ENCODE results near the gene RPTOR. TPM values are rescaled to one million over a fixed set of nuclear protein-coding genes. Genes with fewer than 3 reads are reported as not detected.
A peak's percentile ranks its signal among the peaks of the same experiment; 100 is the strongest.

The RPTOR gene
- total RNA-seq, 1 experiment from 2014 or later: 66.7 TPM

DNA sequence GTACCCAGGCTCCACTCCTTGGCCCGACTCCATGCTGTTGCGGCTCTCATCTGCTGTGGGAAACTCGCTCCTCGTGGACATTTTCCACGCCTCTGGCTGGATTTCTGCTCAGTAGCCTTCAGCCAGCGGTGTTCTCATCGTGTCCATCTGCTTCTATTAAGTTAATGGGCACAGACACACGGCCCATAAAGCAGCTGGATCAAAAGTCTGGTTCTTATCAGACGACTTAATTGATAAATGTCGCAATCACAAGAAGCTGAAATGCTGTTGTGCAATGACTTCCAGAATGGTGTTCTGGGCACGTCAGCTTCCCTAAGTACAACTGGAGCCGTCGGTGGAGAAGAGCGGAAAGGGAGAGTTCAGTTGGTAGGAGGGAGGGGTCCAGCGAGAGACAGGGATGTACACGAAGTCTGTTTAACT, 235.3 kb downstream of the RPTOR start:
- no peaks in the 10 kb centered on the region for H3K9me3 ChIP-seq
- Mint-ChIP-seq H3K36me3 (ENCODE audit: insufficient read depth, unreplicated experiment) (peaks cover 25% of the 10 kb centered on the region), H3K4me3 (ENCODE audit: unreplicated experiment) (no peak overlapping the region), H3K27me3 (ENCODE audit: insufficient read depth, unreplicated experiment) (no peaks in the 10 kb centered on the region), H3K4me1 (ENCODE audit: low read depth, unreplicated experiment) (peaks cover 15% of the 10 kb centered on the region), H3K27ac (ENCODE audit: unreplicated experiment) (no peak overlapping the region), H3K9me3 (ENCODE audit: unreplicated experiment) (no peaks in the 10 kb centered on the region)
- no TSS peak for BruUV-seq (replicated peaks)
- ChIA-PET CTCF (no interaction called here), POLR2A (no interaction called here)
- H3K27me3 ChIP-seq (replicated peaks; ENCODE audit: control insufficient read depth, insufficient read depth, low read length): no peaks in the 10 kb centered on the region
- no peak overlapping the region for H3K4me3 ChIP-seq (ENCODE audit: low read depth, low read length)
- TF ChIP-seq, protein P1, sequence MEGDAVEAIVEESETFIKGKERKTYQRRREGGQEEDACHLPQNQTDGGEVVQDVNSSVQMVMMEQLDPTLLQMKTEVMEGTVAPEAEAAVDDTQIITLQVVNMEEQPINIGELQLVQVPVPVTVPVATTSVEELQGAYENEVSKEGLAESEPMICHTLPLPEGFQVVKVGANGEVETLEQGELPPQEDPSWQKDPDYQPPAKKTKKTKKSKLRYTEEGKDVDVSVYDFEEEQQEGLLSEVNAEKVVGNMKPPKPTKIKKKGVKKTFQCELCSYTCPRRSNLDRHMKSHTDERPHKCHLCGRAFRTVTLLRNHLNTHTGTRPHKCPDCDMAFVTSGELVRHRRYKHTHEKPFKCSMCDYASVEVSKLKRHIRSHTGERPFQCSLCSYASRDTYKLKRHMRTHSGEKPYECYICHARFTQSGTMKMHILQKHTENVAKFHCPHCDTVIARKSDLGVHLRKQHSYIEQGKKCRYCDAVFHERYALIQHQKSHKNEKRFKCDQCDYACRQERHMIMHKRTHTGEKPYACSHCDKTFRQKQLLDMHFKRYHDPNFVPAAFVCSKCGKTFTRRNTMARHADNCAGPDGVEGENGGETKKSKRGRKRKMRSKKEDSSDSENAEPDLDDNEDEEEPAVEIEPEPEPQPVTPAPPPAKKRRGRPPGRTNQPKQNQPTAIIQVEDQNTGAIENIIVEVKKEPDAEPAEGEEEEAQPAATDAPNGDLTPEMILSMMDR (IDR thresholded peaks at IDR 0.05; ENCODE audit: insufficient read depth in 1 of 2, low read depth in 1 of 2, low read length in 1 of 2, severe bottlenecking in 1 of 2, unreplicated experiment in 1 of 2): no peak
- intact Hi-C loops (cut with micrococcal nuclease; ENCODE audit: unreplicated experiment): no loop called here
- peak in 1 of 2 experiments; percentile 23 for DNase-seq
- no peaks in the 10 kb centered on the region for H3K4me1 ChIP-seq
- H3K36me3 ChIP-seq (ENCODE audit: control insufficient read depth, insufficient read depth, low read length): 0 out of 2 replicates have a peak, but pooled peaks cover 1% of the 10 kb centered on the region

DNA sequence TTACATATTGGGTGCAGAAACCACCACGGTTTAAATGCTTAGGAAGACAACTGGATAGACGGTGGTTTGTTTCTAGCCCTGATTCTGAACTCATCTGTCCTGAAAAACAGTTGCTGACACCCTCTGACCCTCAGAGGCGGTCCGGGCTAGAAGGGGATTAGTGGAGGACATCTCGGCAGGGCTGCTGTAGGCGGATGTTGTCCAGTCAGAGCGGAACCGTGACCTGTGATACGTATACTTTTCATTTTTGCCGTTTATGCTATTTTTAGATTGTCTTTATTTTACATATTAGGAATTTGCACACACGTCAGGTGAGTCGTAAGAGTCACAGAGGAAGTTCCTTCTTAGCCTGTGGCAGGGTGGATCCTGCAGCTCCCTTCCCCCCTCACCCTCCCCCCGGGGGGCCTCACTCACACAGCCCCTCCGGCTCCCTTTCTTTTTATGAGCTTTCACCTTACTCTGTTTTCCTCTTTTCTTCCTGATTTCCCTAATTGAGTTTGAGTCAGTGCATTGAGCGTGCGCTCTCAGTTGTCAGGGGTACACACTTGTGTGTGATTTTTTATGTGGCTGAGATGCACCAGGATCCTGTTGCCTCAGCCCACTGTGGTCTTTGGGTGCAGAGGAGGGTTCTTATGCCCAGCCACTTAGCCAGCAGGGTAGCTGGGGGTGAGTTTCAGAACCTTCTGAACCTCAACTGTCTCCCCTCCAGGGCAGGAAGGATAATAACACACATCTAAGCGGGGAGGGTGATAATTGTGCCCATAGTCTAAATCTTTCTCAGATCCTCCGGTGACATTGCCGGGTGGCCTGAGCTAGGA, 236.0 kb downstream of the RPTOR start:
- Mint-ChIP-seq H3K9me3 (ENCODE audit: unreplicated experiment) (no peaks in the 10 kb centered on the region), H3K27ac (ENCODE audit: unreplicated experiment) (no peak overlapping the region), H3K27me3 (ENCODE audit: insufficient read depth, unreplicated experiment) (no peaks in the 10 kb centered on the region), H3K36me3 (ENCODE audit: insufficient read depth, unreplicated experiment) (peaks cover 26% of the 10 kb centered on the region), H3K4me1 (ENCODE audit: low read depth, unreplicated experiment) (peaks cover 15% of the 10 kb centered on the region), H3K4me3 (ENCODE audit: unreplicated experiment) (no peak overlapping the region)
- DNase-seq: peak in 1 of 2 experiments; percentile 2
- H3K9me3 ChIP-seq: no peaks in the 10 kb centered on the region
- peaks cover 1% of the 10 kb centered on the region; the same call in 1 of the 2 replicates for H3K36me3 ChIP-seq (ENCODE audit: control insufficient read depth, insufficient read depth, low read length)
- H3K4me1 ChIP-seq: no peaks in the 10 kb centered on the region
- H3K27me3 ChIP-seq (replicated peaks; ENCODE audit: control insufficient read depth, insufficient read depth, low read length): no peaks in the 10 kb centered on the region
- TF ChIP-seq, protein P1 (IDR thresholded peaks at IDR 0.05; ENCODE audit: insufficient read depth in 1 of 2, low read depth in 1 of 2, low read length in 1 of 2, severe bottlenecking in 1 of 2, unreplicated experiment in 1 of 2): no peak
- intact Hi-C loops (cut with micrococcal nuclease; ENCODE audit: unreplicated experiment): no loop called here
- BruUV-seq (replicated peaks): no TSS peak
- H3K4me3 ChIP-seq (ENCODE audit: low read depth, low read length): no peak overlapping the region
- ChIA-PET CTCF (no interaction called here), POLR2A (no interaction called here)

DNA sequence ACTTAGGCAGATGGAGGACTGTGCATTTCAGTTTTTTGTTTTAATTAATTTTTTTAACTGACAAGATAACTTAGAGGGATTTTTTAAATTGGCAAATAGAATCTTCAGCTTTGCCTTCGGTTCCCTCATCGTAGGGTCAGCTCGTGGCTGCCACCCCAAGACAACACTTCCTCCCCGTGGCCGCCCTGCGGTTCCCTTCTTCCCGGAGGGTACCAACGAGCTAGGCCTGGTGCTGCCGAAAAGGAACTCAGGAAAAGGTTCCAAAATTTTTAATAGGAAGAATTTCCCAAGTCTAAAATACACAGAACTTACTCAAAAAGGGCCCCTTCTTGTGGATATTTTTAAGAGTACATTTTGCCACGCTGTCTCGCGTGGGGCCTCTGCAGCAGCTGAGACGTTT, 236.6 kb downstream of the RPTOR start:
- no TSS peak for BruUV-seq (replicated peaks)
- TF ChIP-seq, protein P1 (IDR thresholded peaks at IDR 0.05; ENCODE audit: insufficient read depth in 1 of 2, low read depth in 1 of 2, low read length in 1 of 2, severe bottlenecking in 1 of 2, unreplicated experiment in 1 of 2): no peak
- Mint-ChIP-seq H3K27ac (ENCODE audit: unreplicated experiment) (no peak overlapping the region), H3K9me3 (ENCODE audit: unreplicated experiment) (no peaks in the 10 kb centered on the region), H3K4me3 (ENCODE audit: unreplicated experiment) (no peak overlapping the region), H3K4me1 (ENCODE audit: low read depth, unreplicated experiment) (peaks cover 15% of the 10 kb centered on the region), H3K27me3 (ENCODE audit: insufficient read depth, unreplicated experiment) (no peaks in the 10 kb centered on the region), H3K36me3 (ENCODE audit: insufficient read depth, unreplicated experiment) (peaks cover 30% of the 10 kb centered on the region)
- H3K36me3 ChIP-seq (ENCODE audit: control insufficient read depth, insufficient read depth, low read length): peaks cover 1% of the 10 kb centered on the region; the same call in 1 of the 2 replicates
- ChIA-PET CTCF (no interaction called here), POLR2A (no interaction called here)
- intact Hi-C loops (cut with micrococcal nuclease; ENCODE audit: unreplicated experiment): no loop called here
- no peaks in the 10 kb centered on the region for H3K9me3 ChIP-seq
- no peaks in the 10 kb centered on the region for H3K4me1 ChIP-seq
- H3K27me3 ChIP-seq (replicated peaks; ENCODE audit: control insufficient read depth, insufficient read depth, low read length): no peaks in the 10 kb centered on the region
- no peak overlapping the region for H3K4me3 ChIP-seq (ENCODE audit: low read depth, low read length)
- DNase-seq: no peak
